GM23338 (cell line): ENCODE data around the gene GATA1. TPM values are rescaled to one million over a fixed set of nuclear protein-coding genes. Genes with fewer than 3 reads are reported as not detected.

Source experiments
- ATAC-seq: fragments of 200-7000 bp; cut with Tn5 transposase; 3 replicates; pipeline ENCODE4 v1.9.1; 2020
- DNase-seq: peaks from one replicate; pipeline ENCODE4 v3.0.0-alpha.2; 2015; ENCODE audit warnings: low spot score
- H2AFZ ChIP-seq: fragments of 200-600 bp; sonication (generic); 2 replicates; pipeline ENCODE4 v1.8.0; 2016; ENCODE audit warnings: antibody characterized with exemption, mild to moderate bottlenecking, moderate library complexity
- H3F3A ChIP-seq: fragments of 200-600 bp; sonication (generic); replicated peaks from 2 replicates; pipeline ENCODE4 v1.8.0; 2017; ENCODE audit warnings: antibody characterized with exemption, mixed run types, low read depth
- H3K27ac ChIP-seq: fragments of 200-600 bp; sonication (generic); 2 replicates; pipeline ENCODE4 v1.6.1; 2016; ENCODE audit warnings: low read depth
- H3K27me3 ChIP-seq: fragments of 200-600 bp; sonication (generic); 2 replicates; pipeline ENCODE4 v1.8.0; 2016; ENCODE audit warnings: mild to moderate bottlenecking, mixed run types, moderate library complexity; ENCODE audit not compliant: insufficient read depth
- H3K36me3 ChIP-seq: fragments of 200-600 bp; sonication (generic); 2 replicates; pipeline ENCODE4 v1.8.0; 2016; ENCODE audit warnings: mild to moderate bottlenecking; ENCODE audit not compliant: insufficient read depth
- H3K4me1 ChIP-seq: fragments of 200-600 bp; sonication (generic); 2 replicates; pipeline ENCODE4 v1.8.0; 2016; ENCODE audit warnings: mild to moderate bottlenecking, moderate library complexity; ENCODE audit not compliant: insufficient read depth
- H3K4me2 ChIP-seq: fragments of 200-600 bp; sonication (generic); 2 replicates; pipeline ENCODE4 v1.7.1; 2017; ENCODE audit warnings: mixed run types
- H3K4me3 ChIP-seq: fragments of 200-600 bp; sonication (generic); 2 replicates; pipeline ENCODE4 v1.6.1; 2016; ENCODE audit warnings: mixed run types
- H3K79me2 ChIP-seq: fragments of 200-600 bp; sonication (generic); replicated peaks from 2 replicates; pipeline ENCODE4 v1.8.0; 2017; ENCODE audit warnings: mild to moderate bottlenecking; ENCODE audit not compliant: insufficient read depth
- H3K9me2 ChIP-seq: fragments of 200-600 bp; sonication (generic); 2 replicates; pipeline ENCODE4 v1.8.0; 2017; ENCODE audit not compliant: insufficient read depth
- H4K20me1 ChIP-seq: fragments of 200-600 bp; sonication (generic); replicated peaks from 2 replicates; pipeline ENCODE4 v1.8.0; 2017; ENCODE audit warnings: mild to moderate bottlenecking; ENCODE audit not compliant: insufficient read depth
- H3K27ac Mint-ChIP-seq: 2 replicates; pipeline ENCODE4 v1.8.0; 2020; ENCODE audit warnings: inconsistent platforms, mild to moderate bottlenecking, moderate library complexity, mixed read lengths
- H3K27me3 Mint-ChIP-seq: 3 replicates; pipeline ENCODE4 v1.8.0; 2022; ENCODE audit warnings: low read depth, mild to moderate bottlenecking, moderate library complexity, mixed read lengths, inconsistent platforms; ENCODE audit not compliant: insufficient read depth, poor library complexity
- H3K36me3 Mint-ChIP-seq: 3 replicates; pipeline ENCODE4 v1.8.0; 2021; ENCODE audit warnings: low read depth, mild to moderate bottlenecking, inconsistent platforms, moderate library complexity, mixed read lengths
- H3K4me1 Mint-ChIP-seq: 3 replicates; pipeline ENCODE4 v1.8.0; 2020; ENCODE audit warnings: mild to moderate bottlenecking, inconsistent platforms, mixed read lengths
- H3K4me3 Mint-ChIP-seq: 3 replicates; pipeline ENCODE4 v1.8.0; 2021; ENCODE audit warnings: moderate library complexity, mild to moderate bottlenecking, inconsistent platforms, mixed read lengths
- H3K9me3 Mint-ChIP-seq: 3 replicates; pipeline ENCODE4 v1.8.0; 2020; ENCODE audit warnings: moderate library complexity, mild to moderate bottlenecking, inconsistent platforms, mixed read lengths
- CREB1 ChIP-seq: fragments of 250-450 bp; sonication (Bioruptor Pico); IDR thresholded peaks from 2 replicates; pipeline ENCODE4 v1.5.0; 2020; ENCODE audit warnings: low read depth, mild to moderate bottlenecking, moderate library complexity
- EZH2 ChIP-seq: fragments of 200-600 bp; sonication (generic); IDR thresholded peaks from one replicate; pipeline ENCODE4 v1.8.0; 2017; ENCODE audit warnings: antibody characterized with exemption, mild to moderate bottlenecking, low read depth; ENCODE audit not compliant: unreplicated experiment
- EZH2phosphoT487 ChIP-seq: fragments of 200-600 bp; sonication (generic); IDR thresholded peaks from one replicate; pipeline ENCODE4 v1.8.1; 2018; ENCODE audit warnings: antibody characterized with exemption; ENCODE audit not compliant: unreplicated experiment
- JUNB ChIP-seq: IDR thresholded peaks from one replicate; pipeline ENCODE4 v1.6.1; 2016; ENCODE audit warnings: antibody characterized with exemption; ENCODE audit not compliant: unreplicated experiment
- NANOG ChIP-seq: IDR thresholded peaks from 2 replicates; pipeline ENCODE4 v1.6.1; 2016; ENCODE audit warnings: antibody characterized with exemption, borderline replicate concordance
- POLR2AphosphoS5 ChIP-seq: IDR thresholded peaks from 2 replicates; pipeline ENCODE4 v1.6.1; 2016; ENCODE audit warnings: antibody characterized with exemption, low read depth
- STAT1 ChIP-seq: IDR thresholded peaks from one replicate; pipeline ENCODE4 v1.6.1; 2016; ENCODE audit warnings: antibody characterized with exemption; ENCODE audit not compliant: unreplicated experiment
- ZNF114 ChIP-seq: fragments of 250-450 bp; sonication (Bioruptor Pico); IDR thresholded peaks from 2 replicates; pipeline ENCODE4 v1.5.0; 2020; ENCODE audit warnings: mild to moderate bottlenecking, moderate library complexity
- ZNF331 ChIP-seq: fragments of 250-450 bp; sonication (Bioruptor Pico); IDR thresholded peaks from 2 replicates; pipeline ENCODE4 v1.5.0; 2020; ENCODE audit warnings: low read depth, mild to moderate bottlenecking, moderate library complexity
- polyA plus RNA-seq: library from polyadenylated mRNA; unstranded; fragments of >200 nt; fragmentation: Nextera tagmentation; extraction: Ambion mirVana; gene quantifications from 2 replicates; pipeline ENCODE4 v1.2.1, GENCODE V29; 2016
- total RNA-seq: library from RNA; depleted of rRNA; stranded (reverse); fragments of >200 nt; shearing (Covaris generic); gene quantifications from 2 replicates; pipeline ENCODE4 v1.2.3, GENCODE V29; 2014
- TF ChIP-seq, protein P1 (sequence below), 2 experiments: fragments of 200-600 bp in 1 of 2; sonication (generic) in 1 of 2; conservative IDR thresholded peaks; 2 replicates each; pipeline versions ENCODE4 v1.5.1 to v1.6.1; 2016 to 2017; ENCODE audit warnings: antibody characterized with exemption in 2 of 2, low read depth in 2 of 2, mild to moderate bottlenecking in 2 of 2, moderate library complexity in 1 of 2
- TF ChIP-seq, protein P2 (sequence below): IDR thresholded peaks from one replicate; pipeline ENCODE4 v1.6.1; 2018; ENCODE audit warnings: antibody characterized with exemption; ENCODE audit not compliant: unreplicated experiment
- TF ChIP-seq, protein P3 (sequence below): IDR thresholded peaks from 2 replicates; pipeline ENCODE4 v1.6.1; 2016; ENCODE audit warnings: antibody characterized with exemption
- TF ChIP-seq, protein P4 (sequence below): fragments of 250-450 bp; sonication (Bioruptor Pico); IDR thresholded peaks from 2 replicates; pipeline ENCODE4 v1.5.0; 2020; ENCODE audit warnings: mild to moderate bottlenecking, moderate library complexity

Gene GATA1
- total and polyA plus RNA-seq, 2 experiments from 2014 or later: not detected

DNA sequence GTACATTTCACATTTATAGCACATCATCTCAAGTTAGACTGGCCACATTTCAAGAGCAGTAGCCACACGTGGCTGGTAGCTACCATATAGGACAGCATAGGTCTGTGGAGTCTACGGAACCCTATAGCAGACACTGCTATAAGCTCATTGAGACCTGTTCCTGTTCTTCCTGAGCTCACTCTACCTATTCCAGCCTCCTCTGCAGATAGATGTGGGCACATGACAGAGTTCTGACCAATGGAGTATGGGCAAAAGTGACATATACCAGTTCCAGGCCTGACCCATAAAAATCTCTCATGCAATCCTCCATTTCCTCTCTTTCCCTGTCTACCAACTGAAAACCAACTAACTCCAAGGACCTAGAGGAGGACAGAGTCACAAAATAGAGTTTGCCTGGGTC, 11.9 kb downstream of the GATA1 start:
- Mint-ChIP-seq H3K9me3 (no peaks in the 10 kb centered on the region), H3K4me3 (no peak overlapping the region), H3K36me3 (peaks cover 6% of the 10 kb centered on the region; the same call in 1 of the 3 replicates), H3K27ac (no peak overlapping the region), H3K27me3 (peaks cover 7% of the 10 kb centered on the region), H3K4me1 (peaks cover 6% of the 10 kb centered on the region; the same call in 2 of the 3 replicates)
- H3K36me3 ChIP-seq: no peaks in the 10 kb centered on the region
- no peak overlapping the region for H3K27ac ChIP-seq
- no peaks in the 10 kb centered on the region for H3K27me3 ChIP-seq
- H3K4me2 ChIP-seq: no peak overlapping the region
- peaks cover 3% of the 10 kb centered on the region; the same call in 1 of the 2 replicates for H3K4me1 ChIP-seq
- H3K9me2 ChIP-seq: no peaks in the 10 kb centered on the region
- H3K4me3 ChIP-seq: no peak overlapping the region
- DNase-seq (no peak), ATAC-seq (no peak)
- 0 out of 2 replicates have a peak, but pooled peaks cover 2% of the 10 kb centered on the region for H3F3A ChIP-seq
- H2AFZ ChIP-seq: no peak overlapping the region
- no peak for TF ChIP-seq JUNB
- TF ChIP-seq, protein P1, sequence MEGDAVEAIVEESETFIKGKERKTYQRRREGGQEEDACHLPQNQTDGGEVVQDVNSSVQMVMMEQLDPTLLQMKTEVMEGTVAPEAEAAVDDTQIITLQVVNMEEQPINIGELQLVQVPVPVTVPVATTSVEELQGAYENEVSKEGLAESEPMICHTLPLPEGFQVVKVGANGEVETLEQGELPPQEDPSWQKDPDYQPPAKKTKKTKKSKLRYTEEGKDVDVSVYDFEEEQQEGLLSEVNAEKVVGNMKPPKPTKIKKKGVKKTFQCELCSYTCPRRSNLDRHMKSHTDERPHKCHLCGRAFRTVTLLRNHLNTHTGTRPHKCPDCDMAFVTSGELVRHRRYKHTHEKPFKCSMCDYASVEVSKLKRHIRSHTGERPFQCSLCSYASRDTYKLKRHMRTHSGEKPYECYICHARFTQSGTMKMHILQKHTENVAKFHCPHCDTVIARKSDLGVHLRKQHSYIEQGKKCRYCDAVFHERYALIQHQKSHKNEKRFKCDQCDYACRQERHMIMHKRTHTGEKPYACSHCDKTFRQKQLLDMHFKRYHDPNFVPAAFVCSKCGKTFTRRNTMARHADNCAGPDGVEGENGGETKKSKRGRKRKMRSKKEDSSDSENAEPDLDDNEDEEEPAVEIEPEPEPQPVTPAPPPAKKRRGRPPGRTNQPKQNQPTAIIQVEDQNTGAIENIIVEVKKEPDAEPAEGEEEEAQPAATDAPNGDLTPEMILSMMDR (conservative IDR thresholded peaks at IDR 0.05; ENCODE audit: low read depth in 2 of 2): no peak
- TF ChIP-seq CREB1 (CRISPR knock-in tag): no peak
- TF ChIP-seq, protein P2, sequence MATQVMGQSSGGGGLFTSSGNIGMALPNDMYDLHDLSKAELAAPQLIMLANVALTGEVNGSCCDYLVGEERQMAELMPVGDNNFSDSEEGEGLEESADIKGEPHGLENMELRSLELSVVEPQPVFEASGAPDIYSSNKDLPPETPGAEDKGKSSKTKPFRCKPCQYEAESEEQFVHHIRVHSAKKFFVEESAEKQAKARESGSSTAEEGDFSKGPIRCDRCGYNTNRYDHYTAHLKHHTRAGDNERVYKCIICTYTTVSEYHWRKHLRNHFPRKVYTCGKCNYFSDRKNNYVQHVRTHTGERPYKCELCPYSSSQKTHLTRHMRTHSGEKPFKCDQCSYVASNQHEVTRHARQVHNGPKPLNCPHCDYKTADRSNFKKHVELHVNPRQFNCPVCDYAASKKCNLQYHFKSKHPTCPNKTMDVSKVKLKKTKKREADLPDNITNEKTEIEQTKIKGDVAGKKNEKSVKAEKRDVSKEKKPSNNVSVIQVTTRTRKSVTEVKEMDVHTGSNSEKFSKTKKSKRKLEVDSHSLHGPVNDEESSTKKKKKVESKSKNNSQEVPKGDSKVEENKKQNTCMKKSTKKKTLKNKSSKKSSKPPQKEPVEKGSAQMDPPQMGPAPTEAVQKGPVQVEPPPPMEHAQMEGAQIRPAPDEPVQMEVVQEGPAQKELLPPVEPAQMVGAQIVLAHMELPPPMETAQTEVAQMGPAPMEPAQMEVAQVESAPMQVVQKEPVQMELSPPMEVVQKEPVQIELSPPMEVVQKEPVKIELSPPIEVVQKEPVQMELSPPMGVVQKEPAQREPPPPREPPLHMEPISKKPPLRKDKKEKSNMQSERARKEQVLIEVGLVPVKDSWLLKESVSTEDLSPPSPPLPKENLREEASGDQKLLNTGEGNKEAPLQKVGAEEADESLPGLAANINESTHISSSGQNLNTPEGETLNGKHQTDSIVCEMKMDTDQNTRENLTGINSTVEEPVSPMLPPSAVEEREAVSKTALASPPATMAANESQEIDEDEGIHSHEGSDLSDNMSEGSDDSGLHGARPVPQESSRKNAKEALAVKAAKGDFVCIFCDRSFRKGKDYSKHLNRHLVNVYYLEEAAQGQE: no peak
- TF ChIP-seq POLR2AphosphoS5: no peak
- TF ChIP-seq NANOG: no peak
- no peak for TF ChIP-seq ZNF114 (CRISPR knock-in tag)
- TF ChIP-seq, protein P3, sequence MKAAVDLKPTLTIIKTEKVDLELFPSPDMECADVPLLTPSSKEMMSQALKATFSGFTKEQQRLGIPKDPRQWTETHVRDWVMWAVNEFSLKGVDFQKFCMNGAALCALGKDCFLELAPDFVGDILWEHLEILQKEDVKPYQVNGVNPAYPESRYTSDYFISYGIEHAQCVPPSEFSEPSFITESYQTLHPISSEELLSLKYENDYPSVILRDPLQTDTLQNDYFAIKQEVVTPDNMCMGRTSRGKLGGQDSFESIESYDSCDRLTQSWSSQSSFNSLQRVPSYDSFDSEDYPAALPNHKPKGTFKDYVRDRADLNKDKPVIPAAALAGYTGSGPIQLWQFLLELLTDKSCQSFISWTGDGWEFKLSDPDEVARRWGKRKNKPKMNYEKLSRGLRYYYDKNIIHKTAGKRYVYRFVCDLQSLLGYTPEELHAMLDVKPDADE: no peak
- TF ChIP-seq, protein P4, sequence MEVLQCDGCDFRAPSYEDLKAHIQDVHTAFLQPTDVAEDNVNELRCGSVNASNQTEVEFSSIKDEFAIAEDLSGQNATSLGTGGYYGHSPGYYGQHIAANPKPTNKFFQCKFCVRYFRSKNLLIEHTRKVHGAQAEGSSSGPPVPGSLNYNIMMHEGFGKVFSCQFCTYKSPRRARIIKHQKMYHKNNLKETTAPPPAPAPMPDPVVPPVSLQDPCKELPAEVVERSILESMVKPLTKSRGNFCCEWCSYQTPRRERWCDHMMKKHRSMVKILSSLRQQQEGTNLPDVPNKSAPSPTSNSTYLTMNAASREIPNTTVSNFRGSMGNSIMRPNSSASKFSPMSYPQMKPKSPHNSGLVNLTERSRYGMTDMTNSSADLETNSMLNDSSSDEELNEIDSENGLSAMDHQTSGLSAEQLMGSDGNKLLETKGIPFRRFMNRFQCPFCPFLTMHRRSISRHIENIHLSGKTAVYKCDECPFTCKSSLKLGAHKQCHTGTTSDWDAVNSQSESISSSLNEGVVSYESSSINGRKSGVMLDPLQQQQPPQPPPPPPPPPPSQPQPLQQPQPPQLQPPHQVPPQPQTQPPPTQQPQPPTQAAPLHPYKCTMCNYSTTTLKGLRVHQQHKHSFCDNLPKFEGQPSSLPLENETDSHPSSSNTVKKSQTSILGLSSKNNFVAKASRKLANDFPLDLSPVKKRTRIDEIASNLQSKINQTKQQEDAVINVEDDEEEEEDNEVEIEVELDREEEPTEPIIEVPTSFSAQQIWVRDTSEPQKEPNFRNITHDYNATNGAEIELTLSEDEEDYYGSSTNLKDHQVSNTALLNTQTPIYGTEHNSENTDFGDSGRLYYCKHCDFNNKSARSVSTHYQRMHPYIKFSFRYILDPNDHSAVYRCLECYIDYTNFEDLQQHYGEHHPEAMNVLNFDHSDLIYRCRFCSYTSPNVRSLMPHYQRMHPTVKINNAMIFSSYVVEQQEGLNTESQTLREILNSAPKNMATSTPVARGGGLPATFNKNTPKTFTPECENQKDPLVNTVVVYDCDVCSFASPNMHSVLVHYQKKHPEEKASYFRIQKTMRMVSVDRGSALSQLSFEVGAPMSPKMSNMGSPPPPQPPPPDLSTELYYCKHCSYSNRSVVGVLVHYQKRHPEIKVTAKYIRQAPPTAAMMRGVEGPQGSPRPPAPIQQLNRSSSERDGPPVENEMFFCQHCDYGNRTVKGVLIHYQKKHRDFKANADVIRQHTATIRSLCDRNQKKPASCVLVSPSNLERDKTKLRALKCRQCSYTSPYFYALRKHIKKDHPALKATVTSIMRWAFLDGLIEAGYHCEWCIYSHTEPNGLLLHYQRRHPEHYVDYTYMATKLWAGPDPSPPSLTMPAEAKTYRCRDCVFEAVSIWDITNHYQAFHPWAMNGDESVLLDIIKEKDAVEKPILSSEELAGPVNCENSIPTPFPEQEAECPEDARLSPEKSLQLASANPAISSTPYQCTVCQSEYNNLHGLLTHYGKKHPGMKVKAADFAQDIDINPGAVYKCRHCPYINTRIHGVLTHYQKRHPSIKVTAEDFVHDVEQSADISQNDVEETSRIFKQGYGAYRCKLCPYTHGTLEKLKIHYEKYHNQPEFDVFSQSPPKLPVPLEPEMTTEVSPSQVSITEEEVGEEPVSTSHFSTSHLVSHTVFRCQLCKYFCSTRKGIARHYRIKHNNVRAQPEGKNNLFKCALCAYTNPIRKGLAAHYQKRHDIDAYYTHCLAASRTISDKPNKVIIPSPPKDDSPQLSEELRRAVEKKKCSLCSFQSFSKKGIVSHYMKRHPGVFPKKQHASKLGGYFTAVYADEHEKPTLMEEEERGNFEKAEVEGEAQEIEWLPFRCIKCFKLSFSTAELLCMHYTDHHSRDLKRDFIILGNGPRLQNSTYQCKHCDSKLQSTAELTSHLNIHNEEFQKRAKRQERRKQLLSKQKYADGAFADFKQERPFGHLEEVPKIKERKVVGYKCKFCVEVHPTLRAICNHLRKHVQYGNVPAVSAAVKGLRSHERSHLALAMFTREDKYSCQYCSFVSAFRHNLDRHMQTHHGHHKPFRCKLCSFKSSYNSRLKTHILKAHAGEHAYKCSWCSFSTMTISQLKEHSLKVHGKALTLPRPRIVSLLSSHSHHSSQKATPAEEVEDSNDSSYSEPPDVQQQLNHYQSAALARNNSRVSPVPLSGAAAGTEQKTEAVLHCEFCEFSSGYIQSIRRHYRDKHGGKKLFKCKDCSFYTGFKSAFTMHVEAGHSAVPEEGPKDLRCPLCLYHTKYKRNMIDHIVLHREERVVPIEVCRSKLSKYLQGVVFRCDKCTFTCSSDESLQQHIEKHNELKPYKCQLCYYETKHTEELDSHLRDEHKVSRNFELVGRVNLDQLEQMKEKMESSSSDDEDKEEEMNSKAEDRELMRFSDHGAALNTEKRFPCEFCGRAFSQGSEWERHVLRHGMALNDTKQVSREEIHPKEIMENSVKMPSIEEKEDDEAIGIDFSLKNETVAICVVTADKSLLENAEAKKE: no peak
- TF ChIP-seq EZH2phosphoT487: no peak
- no peak for TF ChIP-seq ZNF331 (CRISPR knock-in tag)
- no peak for TF ChIP-seq EZH2
- TF ChIP-seq STAT1: no peak
- H3K79me2 ChIP-seq: no peaks in the 10 kb centered on the region
- no peaks in the 10 kb centered on the region for H4K20me1 ChIP-seq
